GM12892 (cell line): Measurements from ENCODE around the gene GXYLT2.

Source experiments
- POLR2A ChIP-seq: IDR thresholded peaks from 2 replicates; pipeline ENCODE4 v1.6.1; 2011; ENCODE audit warnings: low read depth, low read length, control low read depth
- POLR2AphosphoS5 ChIP-seq: IDR thresholded peaks from 2 replicates; pipeline ENCODE4 v1.6.1; 2011; ENCODE audit warnings: low read depth, low read length, control low read depth
- TAF1 ChIP-seq: IDR thresholded peaks from 2 replicates; pipeline ENCODE4 v1.6.1; 2011; ENCODE audit warnings: low read depth, mild to moderate bottlenecking, control low read depth, low read length, borderline replicate concordance

DNA sequence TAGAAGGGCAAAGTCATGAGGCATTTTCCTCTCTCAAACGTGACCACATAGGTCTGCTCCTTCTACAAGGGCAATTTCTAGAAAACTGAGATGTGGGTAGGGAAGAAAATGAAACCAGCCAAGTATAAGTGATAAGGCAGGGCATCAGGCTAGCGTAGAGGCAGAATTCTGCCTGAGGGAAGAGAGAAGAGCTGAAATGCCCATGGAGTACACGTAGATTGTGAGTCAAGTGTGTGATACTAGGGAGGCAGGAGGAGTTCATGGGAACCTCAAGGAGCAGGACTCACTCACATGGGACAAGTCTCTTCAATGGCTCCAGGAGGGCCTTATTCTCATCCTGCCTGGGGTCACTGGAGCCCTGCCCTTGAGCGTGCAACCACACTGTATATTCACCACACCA, 73.9 kb downstream of the GXYLT2 start:
- TF ChIP-seq POLR2AphosphoS5: no peak
- TF ChIP-seq POLR2A: no peak
- TF ChIP-seq TAF1: no peak
